GM21528 (cell line): ENCODE data around the gene NUP42.
"Not testable (repeated sequence)": the region's sequence is repeated elsewhere in the genome, so short reads cannot be mapped to it uniquely, and the experiment has no call there.

Experiments used
- ATAC-seq: cut with Tn5 transposase; IDR thresholded peaks from one replicate; pipeline ENCODE4 v1.9.1; 2021; ENCODE audit warnings: mild to moderate bottlenecking, moderate library complexity; ENCODE audit not compliant: unreplicated experiment, low FRiP score

The NUP42 gene, protein sequence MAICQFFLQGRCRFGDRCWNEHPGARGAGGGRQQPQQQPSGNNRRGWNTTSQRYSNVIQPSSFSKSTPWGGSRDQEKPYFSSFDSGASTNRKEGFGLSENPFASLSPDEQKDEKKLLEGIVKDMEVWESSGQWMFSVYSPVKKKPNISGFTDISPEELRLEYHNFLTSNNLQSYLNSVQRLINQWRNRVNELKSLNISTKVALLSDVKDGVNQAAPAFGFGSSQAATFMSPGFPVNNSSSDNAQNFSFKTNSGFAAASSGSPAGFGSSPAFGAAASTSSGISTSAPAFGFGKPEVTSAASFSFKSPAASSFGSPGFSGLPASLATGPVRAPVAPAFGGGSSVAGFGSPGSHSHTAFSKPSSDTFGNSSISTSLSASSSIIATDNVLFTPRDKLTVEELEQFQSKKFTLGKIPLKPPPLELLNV

DNA sequence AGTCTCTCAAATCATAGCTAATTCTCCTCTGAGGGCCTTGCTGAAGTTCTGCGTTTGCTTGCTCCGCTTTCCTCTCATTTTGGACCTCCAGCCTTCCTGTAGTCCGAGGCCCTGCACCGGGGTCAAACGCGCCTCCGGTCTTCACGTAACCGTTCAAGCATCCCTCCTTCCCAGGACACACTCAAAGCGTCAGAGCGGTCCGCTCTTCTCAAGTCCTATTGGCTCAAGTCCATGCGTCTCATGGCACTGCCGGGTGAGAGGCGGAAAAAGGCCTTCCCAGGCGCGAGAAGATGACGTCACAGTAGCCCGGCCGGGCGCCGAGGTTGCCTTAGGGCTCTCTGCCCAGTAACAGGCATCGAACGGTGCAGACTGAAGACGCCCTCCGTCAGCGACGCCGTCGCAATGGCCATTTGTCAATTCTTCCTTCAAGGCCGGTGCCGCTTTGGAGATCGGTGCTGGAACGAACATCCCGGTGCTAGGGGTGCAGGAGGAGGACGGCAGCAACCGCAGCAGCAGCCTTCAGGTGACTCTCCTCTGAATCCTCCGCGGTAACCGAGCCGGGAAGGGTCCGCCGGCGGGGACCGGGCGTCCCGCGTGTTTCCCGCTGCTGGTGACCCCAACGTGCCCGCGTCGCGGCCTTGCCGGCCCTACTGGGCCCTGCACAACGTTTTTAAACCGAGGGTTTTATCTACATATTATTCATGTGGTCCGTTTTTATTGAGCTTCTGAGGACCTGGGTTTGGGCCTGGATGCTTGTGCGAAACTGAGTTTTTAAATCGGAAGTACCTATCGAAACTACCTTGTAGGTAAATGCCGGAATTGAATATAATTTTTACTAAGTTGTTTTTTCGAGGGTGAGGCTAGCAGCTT lies at the start of gene NUP42:
NUP42 (plus strand) TSS at position 365 of the 870 bp plus-strand sequence; CDS start at position 403, 38 bp downstream.
- ATAC-seq = peak; percentile 97

DNA sequence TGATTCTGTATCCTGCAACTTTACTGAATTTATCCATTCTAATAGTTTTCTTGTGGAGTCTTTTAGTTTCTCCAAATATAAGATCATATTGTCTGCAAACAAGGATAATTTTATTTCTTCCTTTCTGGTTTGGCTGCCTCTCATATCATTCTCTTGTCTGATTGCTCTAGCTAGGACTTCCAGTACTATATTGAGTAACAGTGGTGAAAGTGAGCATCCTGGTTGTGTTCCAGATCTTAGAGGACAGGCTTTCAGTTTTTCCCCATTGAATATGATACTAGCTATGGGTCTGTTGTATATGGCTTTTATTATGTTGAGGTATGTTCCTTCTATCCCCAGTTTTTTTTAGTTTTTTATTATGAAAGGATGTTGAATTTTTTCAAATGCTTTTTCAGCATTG lies 48.1 kb upstream of the NUP42 start:
- no peak for ATAC-seq

DNA sequence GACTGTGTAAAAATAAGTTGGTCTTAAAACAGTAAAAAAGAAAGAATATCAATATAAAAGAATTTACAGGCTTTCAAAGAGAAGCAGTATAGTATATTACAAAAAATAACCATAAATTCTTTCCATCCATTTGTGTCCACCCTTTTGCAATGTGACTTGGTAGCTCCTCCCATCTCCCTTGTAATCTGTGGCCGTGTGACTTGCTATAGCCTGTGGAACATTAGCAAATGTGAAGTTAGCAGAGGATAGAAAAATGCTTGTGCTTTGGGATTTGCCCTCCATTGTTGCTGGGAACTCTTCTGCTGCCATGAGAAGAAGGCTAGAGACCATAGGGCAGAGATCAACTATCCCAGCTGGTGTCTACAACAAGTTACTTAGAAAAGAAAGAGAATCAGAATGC lies 46.1 kb upstream of the NUP42 start:
- no peak for ATAC-seq

DNA sequence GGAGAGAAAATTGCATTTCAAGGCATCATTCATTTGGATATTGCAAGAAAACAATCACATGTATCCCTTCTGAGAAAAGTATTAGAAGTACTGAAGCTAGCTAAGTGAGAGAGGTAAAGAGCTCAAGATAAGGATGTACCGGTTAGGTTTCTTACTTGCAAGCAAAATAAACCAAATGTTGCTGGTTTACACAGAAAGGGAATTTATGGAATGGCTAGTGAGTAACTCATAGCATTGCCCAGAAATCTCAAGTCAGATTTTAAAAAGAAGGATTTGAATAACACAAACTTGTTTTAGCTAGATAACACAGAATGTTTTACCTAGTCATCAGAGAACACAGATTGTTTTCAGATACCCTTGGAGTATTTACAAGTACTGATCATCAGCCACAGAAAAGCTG lies 45.6 kb upstream of the NUP42 start:
- ATAC-seq = no peak

DNA sequence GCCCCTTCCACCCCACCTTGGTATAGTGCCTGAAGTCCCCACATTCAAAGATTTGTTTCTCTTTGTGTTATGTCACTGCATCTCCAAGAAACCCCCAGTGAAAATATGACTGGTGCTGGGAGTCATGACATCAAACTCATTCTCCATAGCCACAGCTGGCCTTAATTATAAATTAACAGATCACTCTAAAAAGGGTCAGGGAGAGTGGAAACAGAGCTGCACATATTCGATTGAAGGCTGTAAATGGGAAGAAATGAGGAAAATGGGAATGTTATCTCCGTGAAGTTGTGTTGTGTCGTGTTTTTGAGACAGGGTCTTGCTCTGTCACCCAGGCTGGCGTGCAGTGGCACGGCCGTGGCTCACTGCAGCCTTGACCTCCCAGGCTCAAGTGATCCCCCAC lies 24.2 kb upstream of the NUP42 start:
- ATAC-seq = no peak

DNA sequence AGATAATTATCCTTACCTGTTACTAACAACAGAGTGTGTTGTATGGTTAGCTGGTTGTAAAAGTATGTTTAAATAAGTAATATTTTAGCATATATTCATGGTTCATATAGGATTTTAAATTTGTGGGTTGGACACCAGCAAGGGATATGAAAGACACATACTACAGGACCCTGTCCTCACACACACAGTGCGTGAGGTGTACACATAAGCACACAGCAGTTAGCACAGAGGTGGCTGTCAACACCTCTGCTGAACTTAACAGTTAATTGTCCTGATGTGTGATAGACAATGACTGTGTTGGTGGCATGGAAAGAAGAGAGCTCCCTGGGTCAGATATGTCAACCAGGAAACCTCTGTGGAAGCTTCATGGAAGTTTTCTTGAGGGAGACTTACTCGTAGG lies 23.3 kb upstream of the NUP42 start:
- ATAC-seq = no peak

DNA sequence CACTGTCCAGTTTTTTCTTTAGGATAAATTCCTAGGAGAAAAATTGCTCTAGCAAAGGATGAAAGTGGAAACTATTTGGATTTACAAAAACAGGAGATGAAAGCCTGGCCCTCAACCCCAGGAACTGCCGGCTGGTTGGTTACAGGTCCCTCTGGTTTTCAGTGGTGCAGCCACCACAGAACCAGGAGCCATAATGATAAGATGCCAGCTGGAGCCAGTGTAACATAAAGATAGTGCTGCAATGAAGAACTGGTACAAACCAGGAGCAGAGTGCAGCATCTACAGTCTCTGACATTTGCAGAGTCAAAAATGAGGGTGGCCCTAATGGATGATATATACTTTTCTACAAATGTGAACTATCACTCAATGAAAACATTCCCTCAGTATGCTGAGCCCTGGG lies 20.4 kb upstream of the NUP42 start:
- no peak for ATAC-seq

DNA sequence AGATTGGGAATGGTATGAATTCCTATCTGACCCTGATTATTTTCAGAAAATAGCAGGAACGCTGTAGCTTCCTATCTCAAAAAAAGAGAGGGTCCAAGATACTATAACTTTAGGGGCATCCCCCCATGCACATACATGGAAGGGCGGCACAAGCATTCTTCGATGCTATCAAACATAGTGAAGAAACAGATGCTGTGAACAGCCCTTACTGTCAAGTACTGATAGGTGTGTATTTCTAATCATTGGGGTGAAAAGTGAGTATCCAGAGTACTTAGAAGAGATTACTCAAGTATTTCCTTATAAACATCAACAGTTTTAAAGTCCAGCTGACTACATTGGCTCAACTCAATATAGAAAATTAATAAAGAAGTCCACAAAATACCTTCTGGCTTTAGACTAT lies 17.0 kb upstream of the NUP42 start:
- no peak for ATAC-seq

DNA sequence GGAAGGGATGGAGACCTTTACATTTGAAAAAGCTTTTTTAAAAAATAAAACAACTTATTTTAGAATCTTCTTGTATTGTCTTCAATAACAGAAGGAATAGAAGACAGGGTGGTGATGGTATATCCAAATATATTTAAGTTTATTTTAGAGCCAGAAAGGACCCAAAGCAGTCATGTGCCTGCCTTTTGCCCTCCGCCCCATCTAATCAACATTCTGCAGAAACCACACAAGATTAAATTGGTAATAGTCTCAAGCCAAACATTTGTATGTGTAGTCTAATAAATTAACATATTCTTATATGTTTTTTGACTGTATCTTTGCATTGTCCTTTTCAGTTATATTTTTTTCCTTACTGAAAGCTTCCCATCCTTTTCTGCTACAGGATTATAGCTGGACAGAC lies 16.5 kb upstream of the NUP42 start:
- ATAC-seq = no peak

DNA sequence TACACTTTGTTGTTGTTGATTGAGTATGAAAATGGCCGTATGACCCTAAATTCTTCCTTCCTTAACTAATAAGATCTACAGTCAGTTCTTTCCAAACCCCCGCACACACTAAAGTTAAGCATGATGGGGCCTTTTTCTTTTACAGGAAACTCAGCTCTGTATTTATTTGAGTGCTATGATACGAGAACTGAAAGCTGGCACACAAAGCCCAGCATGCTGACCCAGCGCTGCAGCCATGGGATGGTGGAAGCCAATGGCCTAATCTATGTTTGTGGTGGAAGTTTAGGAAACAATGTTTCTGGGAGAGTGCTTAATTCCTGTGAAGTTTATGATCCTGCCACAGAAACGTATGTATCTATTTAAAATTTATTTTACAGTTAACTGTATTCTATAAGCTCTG lies 14.2 kb upstream of the NUP42 start:
- no peak for ATAC-seq

DNA sequence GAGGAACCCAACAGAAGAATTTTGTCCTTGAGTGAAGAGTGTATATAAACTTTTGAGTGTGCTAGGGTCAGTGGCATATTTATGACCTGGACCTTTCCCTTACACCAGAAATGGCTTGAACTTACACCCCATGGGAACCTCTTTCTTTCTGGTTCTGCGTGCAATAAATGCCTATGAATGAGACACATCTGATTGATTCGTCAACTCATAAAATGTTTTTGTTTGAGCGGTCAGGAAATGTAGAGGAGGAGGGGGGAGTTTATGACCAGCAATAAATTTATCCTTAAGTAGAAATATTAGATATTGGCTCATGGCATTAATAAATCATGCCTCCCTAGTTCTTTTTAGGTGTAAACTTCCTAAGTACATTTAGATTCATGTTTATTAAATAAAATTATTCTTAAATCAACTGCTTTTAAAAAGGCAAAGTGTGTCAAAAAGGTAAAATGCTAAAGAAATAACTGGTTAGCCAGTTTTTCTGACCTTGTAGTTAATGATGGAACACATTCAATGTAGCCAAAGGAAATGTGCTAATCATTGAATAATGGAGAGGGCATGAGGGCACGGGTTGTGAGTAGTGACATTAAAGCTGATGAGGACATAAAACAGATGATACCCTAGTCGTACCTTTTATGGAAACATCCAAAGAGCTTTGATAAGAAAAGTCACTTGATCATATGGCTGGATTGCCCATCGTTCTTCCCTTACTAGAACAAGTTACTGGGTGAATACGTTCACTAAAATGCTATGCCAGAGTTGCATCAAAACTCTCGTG lies 13.6 kb upstream of the NUP42 start:
- no peak for ATAC-seq

DNA sequence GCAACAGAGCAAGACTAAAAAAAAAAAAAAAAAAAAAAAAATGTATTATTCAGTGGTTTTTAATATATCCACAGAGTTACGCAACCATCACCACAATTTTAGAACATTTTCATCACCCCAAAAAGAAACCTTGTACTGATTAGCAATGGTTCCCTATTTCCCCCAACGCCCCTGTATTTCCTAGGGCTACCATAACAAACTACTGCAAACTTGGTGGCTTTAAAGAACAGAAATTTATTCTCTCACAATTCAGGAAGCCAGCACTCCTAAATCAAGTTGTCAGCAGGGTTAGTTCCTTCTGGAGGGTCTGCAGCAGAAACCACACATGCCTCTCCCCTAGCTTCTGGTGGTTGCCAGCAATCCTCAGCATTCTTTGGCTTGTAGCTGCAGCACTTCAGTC lies 5.9 kb upstream of the NUP42 start:
- no peak for ATAC-seq

DNA sequence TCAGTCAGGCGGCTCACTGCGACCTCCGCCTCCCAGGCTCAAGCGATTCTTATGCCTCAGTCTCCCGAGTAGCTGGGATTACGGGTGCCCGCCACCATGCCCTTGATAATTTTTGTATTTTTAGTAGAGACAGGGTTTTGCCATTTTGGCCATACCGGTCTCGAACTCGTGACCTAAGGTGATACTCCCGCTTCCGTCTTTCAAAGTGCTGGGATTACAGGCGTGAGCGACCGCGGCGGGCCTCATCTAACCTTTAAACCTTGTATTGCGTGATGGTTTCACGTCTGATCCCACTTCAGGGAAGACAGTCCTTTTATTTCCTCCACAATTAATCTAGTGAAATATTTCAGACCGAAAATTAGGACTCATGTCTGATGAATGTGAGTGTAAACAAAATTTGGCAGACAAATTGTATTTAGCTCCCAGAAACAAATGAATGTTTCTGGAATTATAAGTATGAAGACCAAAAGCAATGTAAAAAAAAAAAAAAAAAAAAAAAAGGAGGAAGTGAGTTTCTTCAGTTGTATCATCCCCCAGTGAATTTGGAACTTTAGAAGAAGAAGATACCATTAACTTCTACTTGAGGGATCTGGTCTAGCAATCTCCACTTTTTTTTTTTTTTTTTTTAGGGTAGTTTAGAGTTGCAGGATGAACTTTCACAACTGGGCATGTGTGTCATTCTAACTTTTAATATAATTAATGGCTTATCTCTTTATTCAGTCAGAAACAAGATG lies 1.6 kb downstream of the NUP42 start:
- ATAC-seq = no peak

DNA sequence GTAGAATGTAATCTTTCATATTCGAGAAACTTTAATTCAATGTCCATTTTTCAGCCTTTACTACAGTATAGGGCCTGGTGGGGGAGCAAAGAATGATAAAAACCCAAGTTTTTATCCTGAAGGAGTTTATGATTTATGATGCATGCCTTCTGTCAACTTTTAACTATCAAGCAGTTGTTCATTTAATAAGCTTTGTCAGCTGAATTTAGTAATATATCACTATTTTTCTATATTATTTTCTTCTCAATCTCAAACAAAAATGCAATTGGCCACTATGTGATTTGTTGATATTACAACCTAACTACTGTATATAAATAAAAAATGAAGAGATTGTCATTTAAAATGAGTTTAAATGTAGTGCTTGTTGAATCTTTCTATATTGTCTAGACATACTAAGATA lies 2.4 kb downstream of the NUP42 start:
- no peak for ATAC-seq

DNA sequence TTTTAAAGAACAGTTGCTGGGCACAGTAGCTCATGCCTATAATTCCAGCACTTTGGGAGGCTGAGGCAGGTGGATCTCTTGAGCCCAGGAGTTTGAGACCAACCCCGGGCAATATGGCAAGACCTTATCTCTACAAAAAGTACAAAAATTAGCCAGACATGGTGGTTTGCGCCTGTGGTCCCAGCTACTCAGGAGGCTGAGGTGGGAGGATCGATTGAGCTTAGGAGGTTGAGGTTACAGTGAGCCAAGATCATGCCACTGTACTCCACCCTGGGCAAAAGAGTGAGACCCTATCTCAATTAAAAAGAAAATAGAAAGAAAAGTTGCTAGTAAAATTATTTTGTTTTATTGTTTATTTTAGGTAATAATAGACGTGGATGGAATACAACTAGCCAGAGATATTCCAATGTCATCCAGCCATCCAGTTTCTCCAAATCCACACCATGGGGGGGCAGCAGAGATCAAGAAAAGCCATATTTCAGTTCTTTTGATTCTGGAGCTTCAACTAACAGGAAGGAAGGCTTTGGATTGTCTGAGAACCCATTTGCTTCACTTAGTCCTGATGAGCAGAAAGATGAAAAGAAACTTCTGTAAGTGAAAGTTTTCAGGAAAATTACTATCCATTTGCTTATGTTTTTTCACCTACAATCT lies 3.0 kb downstream of the NUP42 start:
- ATAC-seq = no peak

DNA sequence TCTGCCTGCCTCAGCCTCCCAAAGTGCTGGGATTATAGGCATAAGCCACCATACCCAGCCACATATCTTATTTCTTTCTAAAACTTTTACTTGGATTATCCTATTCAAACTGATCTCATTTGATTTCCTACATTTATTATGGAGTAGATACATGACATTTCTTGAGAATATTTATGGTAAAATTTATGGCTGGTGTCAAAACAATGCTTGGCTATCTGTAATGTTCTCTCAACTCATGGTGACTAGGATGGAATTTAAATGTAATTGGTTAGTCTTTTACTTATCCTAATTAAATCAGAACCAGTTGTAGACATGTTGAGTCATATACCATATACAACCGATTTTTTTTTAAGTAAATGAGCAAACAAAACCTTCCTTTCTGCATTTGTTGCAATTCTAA lies 4.1 kb downstream of the NUP42 start:
- no peak for ATAC-seq

DNA sequence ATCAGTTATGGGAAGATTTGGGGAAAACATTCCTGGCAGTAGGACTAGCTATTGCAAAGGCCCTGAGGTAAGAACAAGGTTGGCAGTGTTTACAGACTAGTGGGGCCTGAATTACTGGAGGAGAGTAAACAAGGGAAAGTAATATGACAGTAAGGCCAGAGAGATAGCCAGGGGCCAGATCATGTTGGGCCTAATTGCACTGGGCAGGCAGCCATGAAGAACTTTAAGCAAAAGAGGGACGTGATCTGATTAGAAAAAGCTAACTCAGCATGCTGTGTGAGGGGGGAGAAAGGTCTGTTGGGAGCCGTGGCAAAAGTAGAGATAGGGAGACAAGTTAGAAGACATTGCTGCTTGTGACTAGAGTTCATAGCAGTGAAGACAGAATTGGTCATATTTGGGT lies 9.2 kb downstream of the NUP42 start:
- ATAC-seq = no peak

DNA sequence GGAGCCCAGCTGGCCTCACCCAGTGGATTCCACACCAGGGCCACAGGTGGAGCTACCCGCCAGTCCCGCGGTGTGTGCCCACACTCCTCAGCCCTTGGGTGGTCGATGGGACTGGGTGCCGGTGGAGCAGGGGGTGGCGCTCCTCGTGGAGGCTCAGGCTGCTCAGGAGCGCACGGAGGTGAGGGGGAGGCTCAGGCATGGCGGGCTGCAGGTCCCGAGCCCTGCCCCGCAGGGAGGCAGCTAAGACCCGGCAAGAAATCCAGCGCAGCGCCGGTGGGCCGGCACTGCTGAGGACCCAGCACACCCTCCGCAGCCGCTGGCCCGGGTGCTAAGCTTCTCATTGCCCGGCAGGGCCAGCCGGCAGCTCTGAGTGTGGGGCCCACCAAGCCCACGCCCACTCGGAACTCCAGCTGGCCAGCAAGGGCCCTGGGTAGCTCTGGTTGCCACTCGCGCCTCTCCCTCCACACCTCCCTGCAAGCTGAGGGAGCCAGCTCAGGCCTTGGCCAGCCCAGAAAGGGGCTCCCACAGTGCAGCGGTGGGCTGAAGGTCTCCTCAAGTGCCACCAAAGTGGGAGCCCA lies 11.9 kb downstream of the NUP42 start:
- ATAC-seq = not testable (repeated sequence)

DNA sequence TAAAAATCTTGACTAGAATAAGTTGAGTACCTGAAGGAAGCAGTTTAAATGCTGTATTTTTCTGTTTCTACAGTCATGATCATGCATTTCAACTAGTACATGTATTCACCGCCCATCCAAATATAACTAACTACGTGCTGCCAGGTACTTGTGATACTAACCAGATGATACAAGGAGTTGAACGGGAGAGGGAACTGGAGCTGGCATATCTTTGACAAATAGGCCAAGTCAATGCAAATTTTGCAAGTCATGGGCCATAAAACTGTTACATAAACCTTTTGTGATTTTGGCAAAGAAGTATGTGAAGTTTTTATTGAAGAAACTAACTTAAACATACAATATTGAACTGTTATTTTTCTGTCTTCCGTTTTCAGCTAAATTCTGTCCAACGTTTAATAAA lies 14.5 kb downstream of the NUP42 start:
- ATAC-seq = no peak
